Central memory CD8-positive, alpha-beta T cell (primary cell): ENCODE measurements around the gene TRIO.

Experiments
- ATAC-seq: fragments of 150-1000 bp; cut with Tn5 transposase; replicated peaks from 2 replicates; pipeline ENCODE4 v1.10.0; 2022; ENCODE audit warnings: mild to moderate bottlenecking, moderate FRiP score, moderate number of reproducible peaks; ENCODE audit not compliant: poor library complexity, severe bottlenecking; ENCODE audit errors: extremely low read depth
- DNase-seq, 2 donors: peaks; one replicate each; pipeline ENCODE4 v3.0.0; 2021; ENCODE audit warnings: low spot score in 2 of 2
- H3K27ac Mint-ChIP-seq: one replicate; pipeline ENCODE4 v1.8.0; 2022; ENCODE audit warnings: low read depth, mild to moderate bottlenecking, moderate library complexity, mixed read lengths
- H3K27me3 Mint-ChIP-seq: one replicate; pipeline ENCODE4 v1.8.0; 2022; ENCODE audit warnings: mixed read lengths
- H3K36me3 Mint-ChIP-seq: one replicate; pipeline ENCODE4 v1.8.0; 2022; ENCODE audit warnings: mild to moderate bottlenecking, moderate library complexity, mixed read lengths; ENCODE audit not compliant: insufficient read depth
- H3K4me1 Mint-ChIP-seq: one replicate; pipeline ENCODE4 v1.8.0; 2022; ENCODE audit warnings: mixed read lengths
- H3K4me3 Mint-ChIP-seq: one replicate; pipeline ENCODE4 v1.8.0; 2022; ENCODE audit warnings: mild to moderate bottlenecking, moderate library complexity, mixed read lengths
- H3K9me3 Mint-ChIP-seq: one replicate; pipeline ENCODE4 v1.8.0; 2022; ENCODE audit warnings: mixed read lengths

Gene TRIO

GRCh38 chr5:14365831-14366430 is 222.8 kb downstream of the TRIO start:
- no peak overlapping the region for H3K27ac Mint-ChIP-seq
- DNase-seq (no peak), ATAC-seq (peak; percentile 87)
- no peak overlapping the region for H3K4me3 Mint-ChIP-seq
- peaks cover 24% of the 10 kb centered on the region for H3K4me1 Mint-ChIP-seq
- H3K36me3 Mint-ChIP-seq, result peaks cover 17% of the 10 kb centered on the region
- H3K9me3 Mint-ChIP-seq, result no peaks in the 10 kb centered on the region
- H3K27me3 Mint-ChIP-seq, result no peaks in the 10 kb centered on the region

- Mint-ChIP-seq H3K36me3 (peaks cover 17% of the 10 kb centered on the region), H3K9me3 (no peaks in the 10 kb centered on the region), H3K4me1 (peaks cover 24% of the 10 kb centered on the region), H3K27ac (no peak overlapping the region), H3K4me3 (no peak overlapping the region), H3K27me3 (no peaks in the 10 kb centered on the region)
- DNase-seq, result no peak
- ATAC-seq, result no peak
Measured at GRCh38 chr5:14366763-14367162, 223.6 kb downstream of the TRIO start.

GRCh38 chr5:14367364-14367763 is 224.2 kb downstream of the TRIO start:
- Mint-ChIP-seq H3K4me1 (peaks cover 24% of the 10 kb centered on the region), H3K27me3 (no peaks in the 10 kb centered on the region)

GRCh38 chr5:14369780-14370179 is 226.6 kb downstream of the TRIO start:
- DNase-seq (no peak), ATAC-seq (no peak)
- no peaks in the 10 kb centered on the region for H3K9me3 Mint-ChIP-seq
- H3K4me1 Mint-ChIP-seq, result peaks cover 17% of the 10 kb centered on the region
- H3K27me3 Mint-ChIP-seq, result no peaks in the 10 kb centered on the region
- no peak overlapping the region for H3K27ac Mint-ChIP-seq
- H3K4me3 Mint-ChIP-seq, result no peak overlapping the region
- H3K36me3 Mint-ChIP-seq, result peaks cover 16% of the 10 kb centered on the region

More at GRCh38 chr5:14367364-14367763, 224.2 kb downstream of the TRIO start:
- H3K36me3 Mint-ChIP-seq, result peaks cover 17% of the 10 kb centered on the region
- H3K27ac Mint-ChIP-seq, result no peak overlapping the region
- H3K9me3 Mint-ChIP-seq, result no peaks in the 10 kb centered on the region
- no peak overlapping the region for H3K4me3 Mint-ChIP-seq
- ATAC-seq, result no peak
- DNase-seq, result no peak

GRCh38 chr5:14370386-14370785 is 227.2 kb downstream of the TRIO start:
- Mint-ChIP-seq H3K4me1 (peaks cover 11% of the 10 kb centered on the region), H3K27me3 (no peaks in the 10 kb centered on the region), H3K4me3 (no peak overlapping the region), H3K9me3 (no peaks in the 10 kb centered on the region), H3K27ac (no peak overlapping the region), H3K36me3 (peaks cover 13% of the 10 kb centered on the region)
- ATAC-seq (no peak), DNase-seq (no peak)

- DNase-seq, result no peak
- Mint-ChIP-seq H3K27ac (no peak overlapping the region), H3K27me3 (no peaks in the 10 kb centered on the region), H3K4me3 (no peak overlapping the region), H3K4me1 (no peaks in the 10 kb centered on the region), H3K9me3 (no peaks in the 10 kb centered on the region), H3K36me3 (peaks cover 14% of the 10 kb centered on the region)
- no peak for ATAC-seq
Measured at GRCh38 chr5:14373685-14374084, 230.5 kb downstream of the TRIO start.

GRCh38 chr5:14374100-14374499 is 231.0 kb downstream of the TRIO start:
- H3K27me3 Mint-ChIP-seq, result no peaks in the 10 kb centered on the region
- H3K27ac Mint-ChIP-seq, result no peak overlapping the region
- peaks cover 12% of the 10 kb centered on the region for H3K36me3 Mint-ChIP-seq
- DNase-seq (no peak), ATAC-seq (no peak)
- no peaks in the 10 kb centered on the region for H3K4me1 Mint-ChIP-seq
- H3K4me3 Mint-ChIP-seq, result no peak overlapping the region
- no peaks in the 10 kb centered on the region for H3K9me3 Mint-ChIP-seq

GRCh38 chr5:14376789-14377188 is 233.6 kb downstream of the TRIO start:
- Mint-ChIP-seq H3K27me3 (peaks cover 10% of the 10 kb centered on the region), H3K4me3 (no peak overlapping the region), H3K36me3 (peaks cover 14% of the 10 kb centered on the region), H3K9me3 (no peaks in the 10 kb centered on the region), H3K27ac (no peak overlapping the region), H3K4me1 (no peaks in the 10 kb centered on the region)
- DNase-seq (no peak), ATAC-seq (no peak)

- Mint-ChIP-seq H3K4me1 (no peaks in the 10 kb centered on the region), H3K4me3 (no peak overlapping the region), H3K27me3 (peaks cover 10% of the 10 kb centered on the region), H3K36me3 (peaks cover 12% of the 10 kb centered on the region), H3K9me3 (no peaks in the 10 kb centered on the region), H3K27ac (peak overlapping the region; percentile 56)
- no peak for DNase-seq
- ATAC-seq, result no peak
Measured at GRCh38 chr5:14379739-14380497, 236.8 kb downstream of the TRIO start.

GRCh38 chr5:14380712-14381111 is 237.6 kb downstream of the TRIO start:
- DNase-seq, result no peak
- Mint-ChIP-seq H3K36me3 (peaks cover 14% of the 10 kb centered on the region), H3K4me1 (no peaks in the 10 kb centered on the region), H3K4me3 (no peak overlapping the region), H3K9me3 (no peaks in the 10 kb centered on the region), H3K27ac (no peak overlapping the region), H3K27me3 (peaks cover 10% of the 10 kb centered on the region)
- no peak for ATAC-seq

- Mint-ChIP-seq H3K27me3 (peaks cover 10% of the 10 kb centered on the region), H3K36me3 (peaks cover 12% of the 10 kb centered on the region), H3K27ac (no peak overlapping the region), H3K9me3 (no peaks in the 10 kb centered on the region), H3K4me3 (no peak overlapping the region), H3K4me1 (no peaks in the 10 kb centered on the region)
- ATAC-seq, result no peak
- no peak for DNase-seq
Measured at GRCh38 chr5:14382640-14383039, 239.5 kb downstream of the TRIO start.

GRCh38 chr5:14383923-14384322 is 240.8 kb downstream of the TRIO start:
- ATAC-seq (no peak), DNase-seq (no peak)
- H3K9me3 Mint-ChIP-seq, result no peaks in the 10 kb centered on the region
- peaks cover 12% of the 10 kb centered on the region for H3K36me3 Mint-ChIP-seq
- H3K27ac Mint-ChIP-seq, result no peak overlapping the region
- no peaks in the 10 kb centered on the region for H3K4me1 Mint-ChIP-seq
- H3K4me3 Mint-ChIP-seq, result no peak overlapping the region
- peaks cover 10% of the 10 kb centered on the region for H3K27me3 Mint-ChIP-seq

GRCh38 chr5:14385019-14385418 is 241.9 kb downstream of the TRIO start:
- no peaks in the 10 kb centered on the region for H3K9me3 Mint-ChIP-seq
- H3K36me3 Mint-ChIP-seq, result peaks cover 13% of the 10 kb centered on the region
- ATAC-seq (peak; percentile 65), DNase-seq (no peak)
- H3K4me1 Mint-ChIP-seq, result no peaks in the 10 kb centered on the region
- H3K27ac Mint-ChIP-seq, result no peak overlapping the region
- no peak overlapping the region for H3K4me3 Mint-ChIP-seq
- peaks cover 10% of the 10 kb centered on the region for H3K27me3 Mint-ChIP-seq
